BJ (cell line): ENCODE measurements around the gene TNIK. TPM values are rescaled to one million over a fixed set of nuclear protein-coding genes. Genes with fewer than 3 reads are reported as not detected.

Source experiments
- CTCF ChIA-PET: fragments of 350-600 bp; formaldehyde crosslinking; extraction: SDS; loops from one replicate; lab custom pipeline; 2021; ENCODE audit warnings: antibody characterized with exemption, inconsistent platforms; lab: Yijun Ruan, JAX
- POLR2A ChIA-PET: fragments of 300-600 bp; sonication (Branson Sonifier 250); formaldehyde crosslinking; extraction: SDS; loops from one replicate; lab custom pipeline; 2021; ENCODE audit warnings: antibody characterized with exemption; lab: Charles Lee
- DNase-seq: peaks from one replicate; pipeline ENCODE4 v3.0.0-alpha.2; 2011; ENCODE audit warnings: low read depth
- H3K27me3 ChIP-seq: 2 replicates; pipeline ENCODE4 v1.6.0; 2011; ENCODE audit warnings: low read length; ENCODE audit not compliant: control insufficient read depth, insufficient read depth
- H3K36me3 ChIP-seq: 2 replicates; pipeline ENCODE4 v1.5.1; 2011; ENCODE audit warnings: low read length; ENCODE audit not compliant: control insufficient read depth, insufficient read depth
- H3K4me3 ChIP-seq: 2 replicates; pipeline ENCODE4 v1.5.1; 2011; ENCODE audit warnings: low read depth, mild to moderate bottlenecking, control low read depth, low read length
- polyA plus RNA-seq: library from polyadenylated mRNA; depleted of rRNA; stranded (reverse); fragments of >200 nt; gene quantifications from 2 replicates; pipeline ENCODE4 v1.2.3, GENCODE V29; 2011
- TF ChIP-seq, protein P1 (sequence below): IDR thresholded peaks from 2 replicates; pipeline ENCODE4 v1.5.1; 2011; ENCODE audit warnings: low read depth, mild to moderate bottlenecking, control low read depth, inconsistent platforms, low read length, moderate library complexity; ENCODE audit not compliant: insufficient read depth

TNIK gene
- polyA plus RNA-seq, 1 experiment: 2.1 TPM

DNA sequence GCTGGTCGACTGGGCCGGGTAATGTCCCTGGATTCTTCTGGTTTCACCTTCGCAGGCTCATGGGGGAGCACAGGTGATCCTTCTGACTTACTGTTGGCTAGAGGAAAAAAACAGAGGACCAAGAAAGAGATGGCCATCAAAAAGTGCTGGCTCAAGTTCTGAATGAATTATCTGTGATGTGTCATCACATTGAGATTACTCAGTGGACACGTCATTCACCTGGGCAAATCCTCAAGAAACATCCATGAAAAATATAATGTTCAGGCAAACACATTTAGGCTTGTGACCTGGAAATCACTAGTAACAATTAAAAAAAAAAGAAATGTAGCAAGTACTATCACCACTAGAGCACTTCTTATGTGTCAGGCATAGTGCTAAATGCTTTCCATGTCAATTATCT is 352.1 kb downstream of the TNIK start:
- TF ChIP-seq, protein P1, sequence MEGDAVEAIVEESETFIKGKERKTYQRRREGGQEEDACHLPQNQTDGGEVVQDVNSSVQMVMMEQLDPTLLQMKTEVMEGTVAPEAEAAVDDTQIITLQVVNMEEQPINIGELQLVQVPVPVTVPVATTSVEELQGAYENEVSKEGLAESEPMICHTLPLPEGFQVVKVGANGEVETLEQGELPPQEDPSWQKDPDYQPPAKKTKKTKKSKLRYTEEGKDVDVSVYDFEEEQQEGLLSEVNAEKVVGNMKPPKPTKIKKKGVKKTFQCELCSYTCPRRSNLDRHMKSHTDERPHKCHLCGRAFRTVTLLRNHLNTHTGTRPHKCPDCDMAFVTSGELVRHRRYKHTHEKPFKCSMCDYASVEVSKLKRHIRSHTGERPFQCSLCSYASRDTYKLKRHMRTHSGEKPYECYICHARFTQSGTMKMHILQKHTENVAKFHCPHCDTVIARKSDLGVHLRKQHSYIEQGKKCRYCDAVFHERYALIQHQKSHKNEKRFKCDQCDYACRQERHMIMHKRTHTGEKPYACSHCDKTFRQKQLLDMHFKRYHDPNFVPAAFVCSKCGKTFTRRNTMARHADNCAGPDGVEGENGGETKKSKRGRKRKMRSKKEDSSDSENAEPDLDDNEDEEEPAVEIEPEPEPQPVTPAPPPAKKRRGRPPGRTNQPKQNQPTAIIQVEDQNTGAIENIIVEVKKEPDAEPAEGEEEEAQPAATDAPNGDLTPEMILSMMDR: no peak
- H3K4me3 ChIP-seq: no peak overlapping the region
- ChIA-PET POLR2A (no interaction called here), CTCF (no interaction called here)
- H3K27me3 ChIP-seq: no peaks in the 10 kb centered on the region
- DNase-seq: no peak
- H3K36me3 ChIP-seq: peaks cover 1% of the 10 kb centered on the region; the same call in 1 of the 2 replicates

DNA sequence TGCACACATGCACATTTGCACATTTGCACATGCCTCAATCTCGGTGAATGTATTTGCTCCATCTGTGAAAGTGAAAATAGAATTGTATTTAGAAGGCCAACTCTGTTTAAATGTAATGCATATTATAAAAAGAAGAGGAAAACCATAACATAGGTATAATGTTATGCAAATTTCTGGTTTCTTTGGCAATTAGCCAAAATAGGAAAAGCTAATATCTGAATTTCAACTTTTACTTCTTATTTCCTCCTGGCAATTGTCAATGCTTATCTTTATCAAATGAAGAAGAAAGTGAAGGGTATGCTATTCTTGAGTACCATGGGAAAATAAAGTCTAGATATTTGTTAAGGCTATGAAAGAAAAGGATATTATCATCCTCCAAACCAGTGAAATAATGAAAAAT is 357.0 kb downstream of the TNIK start:
- DNase-seq: no peak
- TF ChIP-seq, protein P1: no peak
- Histone ChIP-seq H3K36me3 (peaks cover 1% of the 10 kb centered on the region), H3K4me3 (no peak overlapping the region), H3K27me3 (no peaks in the 10 kb centered on the region)
- ChIA-PET POLR2A (no interaction called here), CTCF (no interaction called here)

DNA sequence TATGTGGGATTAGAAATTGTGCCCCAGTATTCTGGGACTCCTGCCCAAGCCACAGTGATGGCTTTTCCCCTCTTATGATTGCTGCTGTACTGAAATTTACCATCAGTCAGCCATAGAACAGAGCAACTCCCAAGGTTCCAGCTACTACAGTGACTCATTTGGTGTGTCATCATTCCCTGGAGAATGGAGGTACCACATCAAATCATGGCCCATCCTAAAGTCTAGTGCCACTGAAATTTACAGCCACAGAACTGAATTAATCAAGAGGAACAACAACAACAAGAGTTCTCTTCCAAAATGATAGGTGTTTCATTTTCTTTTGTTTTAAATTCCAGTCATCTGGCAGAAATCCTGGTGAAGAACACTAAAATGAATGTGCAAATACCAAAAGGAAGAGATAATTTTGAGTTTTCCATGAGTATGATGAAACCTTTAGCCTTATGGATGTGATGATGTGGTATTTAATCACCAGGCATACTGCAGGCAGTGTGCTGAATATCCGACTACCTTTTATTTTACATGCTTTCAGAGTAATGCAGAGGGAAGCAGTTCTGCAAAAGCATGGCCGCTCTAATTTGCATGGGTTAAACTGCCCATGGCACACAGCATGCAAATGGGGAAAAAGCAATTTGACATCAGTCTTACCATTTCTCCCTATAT is 358.1 kb downstream of the TNIK start:
- Histone ChIP-seq H3K36me3 (no peaks in the 10 kb centered on the region; the same call in 1 of the 2 replicates), H3K4me3 (no peak overlapping the region), H3K27me3 (no peaks in the 10 kb centered on the region)
- TF ChIP-seq, protein P1: no peak
- CTCF ChIA-PET: interaction anchor here (0.6 to 1.0 kb wide), 3 partner anchors 35 to 353 kb away, joined by 3 to 5 read pairs (median 3); no protein-coding TSS in a partner anchor
- POLR2A ChIA-PET: no interaction called here
- DNase-seq: peak; percentile 9

DNA sequence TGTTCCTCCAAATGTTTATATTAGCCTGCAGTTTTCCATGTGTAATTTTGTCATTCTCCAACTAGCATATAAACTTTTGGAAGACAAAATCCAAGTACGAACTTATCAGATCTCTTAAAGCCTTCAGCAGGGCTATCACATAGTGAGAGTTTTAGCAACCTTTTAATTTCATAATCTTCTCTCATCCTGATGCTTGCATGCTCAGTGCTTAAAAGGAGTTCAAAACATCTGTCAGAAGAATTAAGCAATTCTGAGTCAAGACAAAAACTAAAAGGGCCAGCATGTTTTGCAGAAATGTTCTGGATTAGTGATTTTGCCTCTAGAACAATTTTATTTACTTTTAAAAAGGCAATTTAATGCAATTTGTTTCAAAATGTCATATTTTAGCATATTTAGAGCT is 360.3 kb downstream of the TNIK start:
- ChIA-PET CTCF (no interaction called here), POLR2A (no interaction called here)
- TF ChIP-seq, protein P1: no peak
- no peak for DNase-seq
- H3K36me3 ChIP-seq: no peaks in the 10 kb centered on the region; the same call in 1 of the 2 replicates
- no peak overlapping the region for H3K4me3 ChIP-seq
- no peaks in the 10 kb centered on the region for H3K27me3 ChIP-seq

DNA sequence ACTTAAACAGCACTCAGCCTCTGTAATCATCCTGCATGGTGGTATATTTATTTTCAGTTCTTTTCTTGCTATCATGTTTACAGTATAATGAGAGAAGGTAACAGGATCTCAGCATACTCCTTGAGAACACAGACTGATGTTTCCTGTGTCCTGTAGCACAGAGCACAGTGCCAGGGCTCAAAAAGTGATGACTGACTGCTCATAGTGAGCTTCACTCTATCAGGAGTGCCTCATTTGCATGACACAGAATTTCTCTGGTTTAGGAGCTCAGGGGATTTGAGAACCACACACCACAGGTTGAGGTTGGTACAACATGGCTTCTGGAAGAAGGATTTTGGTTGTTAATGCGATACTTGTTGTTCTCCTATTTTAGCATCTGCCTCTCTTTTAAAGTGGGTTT is 365.1 kb downstream of the TNIK start:
- DNase-seq: no peak
- TF ChIP-seq, protein P1: no peak
- no peak overlapping the region for H3K4me3 ChIP-seq
- CTCF ChIA-PET: interaction anchor here (0.5 kb wide), 1 partner anchor 166 kb away, joined by 3 read pairs; no protein-coding TSS in a partner anchor
- no peaks in the 10 kb centered on the region for H3K36me3 ChIP-seq
- no peaks in the 10 kb centered on the region for H3K27me3 ChIP-seq
- POLR2A ChIA-PET: no interaction called here
